GM23338 (cell line): Measurements from ENCODE around the gene SLC36A2. TPM values are rescaled to one million over a fixed set of nuclear protein-coding genes. Genes with fewer than 3 reads are reported as not detected.

Source experiments
- ATAC-seq: fragments of 200-7000 bp; cut with Tn5 transposase; 3 replicates; pipeline ENCODE4 v1.9.1; 2020
- DNase-seq: peaks from one replicate; pipeline ENCODE4 v3.0.0-alpha.2; 2015; ENCODE audit warnings: low spot score
- H2AFZ ChIP-seq: fragments of 200-600 bp; sonication (generic); 2 replicates; pipeline ENCODE4 v1.8.0; 2016; ENCODE audit warnings: antibody characterized with exemption, mild to moderate bottlenecking, moderate library complexity
- H3F3A ChIP-seq: fragments of 200-600 bp; sonication (generic); replicated peaks from 2 replicates; pipeline ENCODE4 v1.8.0; 2017; ENCODE audit warnings: antibody characterized with exemption, mixed run types, low read depth
- H3K27ac ChIP-seq: fragments of 200-600 bp; sonication (generic); 2 replicates; pipeline ENCODE4 v1.6.1; 2016; ENCODE audit warnings: low read depth
- H3K27me3 ChIP-seq: fragments of 200-600 bp; sonication (generic); 2 replicates; pipeline ENCODE4 v1.8.0; 2016; ENCODE audit warnings: mild to moderate bottlenecking, mixed run types, moderate library complexity; ENCODE audit not compliant: insufficient read depth
- H3K36me3 ChIP-seq: fragments of 200-600 bp; sonication (generic); 2 replicates; pipeline ENCODE4 v1.8.0; 2016; ENCODE audit warnings: mild to moderate bottlenecking; ENCODE audit not compliant: insufficient read depth
- H3K4me1 ChIP-seq: fragments of 200-600 bp; sonication (generic); 2 replicates; pipeline ENCODE4 v1.8.0; 2016; ENCODE audit warnings: mild to moderate bottlenecking, moderate library complexity; ENCODE audit not compliant: insufficient read depth
- H3K4me2 ChIP-seq: fragments of 200-600 bp; sonication (generic); 2 replicates; pipeline ENCODE4 v1.7.1; 2017; ENCODE audit warnings: mixed run types
- H3K4me3 ChIP-seq: fragments of 200-600 bp; sonication (generic); 2 replicates; pipeline ENCODE4 v1.6.1; 2016; ENCODE audit warnings: mixed run types
- H3K79me2 ChIP-seq: fragments of 200-600 bp; sonication (generic); replicated peaks from 2 replicates; pipeline ENCODE4 v1.8.0; 2017; ENCODE audit warnings: mild to moderate bottlenecking; ENCODE audit not compliant: insufficient read depth
- H3K9me2 ChIP-seq: fragments of 200-600 bp; sonication (generic); 2 replicates; pipeline ENCODE4 v1.8.0; 2017; ENCODE audit not compliant: insufficient read depth
- H4K20me1 ChIP-seq: fragments of 200-600 bp; sonication (generic); replicated peaks from 2 replicates; pipeline ENCODE4 v1.8.0; 2017; ENCODE audit warnings: mild to moderate bottlenecking; ENCODE audit not compliant: insufficient read depth
- H3K27ac Mint-ChIP-seq: 2 replicates; pipeline ENCODE4 v1.8.0; 2020; ENCODE audit warnings: inconsistent platforms, mild to moderate bottlenecking, moderate library complexity, mixed read lengths
- H3K27me3 Mint-ChIP-seq: 3 replicates; pipeline ENCODE4 v1.8.0; 2022; ENCODE audit warnings: low read depth, mild to moderate bottlenecking, moderate library complexity, mixed read lengths, inconsistent platforms; ENCODE audit not compliant: insufficient read depth, poor library complexity
- H3K36me3 Mint-ChIP-seq: 3 replicates; pipeline ENCODE4 v1.8.0; 2021; ENCODE audit warnings: low read depth, mild to moderate bottlenecking, inconsistent platforms, moderate library complexity, mixed read lengths
- H3K4me1 Mint-ChIP-seq: 3 replicates; pipeline ENCODE4 v1.8.0; 2020; ENCODE audit warnings: mild to moderate bottlenecking, inconsistent platforms, mixed read lengths
- H3K4me3 Mint-ChIP-seq: 3 replicates; pipeline ENCODE4 v1.8.0; 2021; ENCODE audit warnings: moderate library complexity, mild to moderate bottlenecking, inconsistent platforms, mixed read lengths
- H3K9me3 Mint-ChIP-seq: 3 replicates; pipeline ENCODE4 v1.8.0; 2020; ENCODE audit warnings: moderate library complexity, mild to moderate bottlenecking, inconsistent platforms, mixed read lengths
- CREB1 ChIP-seq: fragments of 250-450 bp; sonication (Bioruptor Pico); IDR thresholded peaks from 2 replicates; pipeline ENCODE4 v1.5.0; 2020; ENCODE audit warnings: low read depth, mild to moderate bottlenecking, moderate library complexity
- CTCF ChIP-seq, 2 experiments: fragments of 200-600 bp in 1 of 2; sonication (generic) in 1 of 2; conservative IDR thresholded peaks; 2 replicates each; pipeline versions ENCODE4 v1.5.1 to v1.6.1; 2016 to 2017; ENCODE audit warnings: antibody characterized with exemption in 2 of 2, low read depth in 2 of 2, mild to moderate bottlenecking in 2 of 2, moderate library complexity in 1 of 2
- ETS1 ChIP-seq: IDR thresholded peaks from 2 replicates; pipeline ENCODE4 v1.6.1; 2016; ENCODE audit warnings: antibody characterized with exemption
- EZH2 ChIP-seq: fragments of 200-600 bp; sonication (generic); IDR thresholded peaks from one replicate; pipeline ENCODE4 v1.8.0; 2017; ENCODE audit warnings: antibody characterized with exemption, mild to moderate bottlenecking, low read depth; ENCODE audit not compliant: unreplicated experiment
- EZH2phosphoT487 ChIP-seq: fragments of 200-600 bp; sonication (generic); IDR thresholded peaks from one replicate; pipeline ENCODE4 v1.8.1; 2018; ENCODE audit warnings: antibody characterized with exemption; ENCODE audit not compliant: unreplicated experiment
- JUNB ChIP-seq: IDR thresholded peaks from one replicate; pipeline ENCODE4 v1.6.1; 2016; ENCODE audit warnings: antibody characterized with exemption; ENCODE audit not compliant: unreplicated experiment
- NANOG ChIP-seq: IDR thresholded peaks from 2 replicates; pipeline ENCODE4 v1.6.1; 2016; ENCODE audit warnings: antibody characterized with exemption, borderline replicate concordance
- POLR2AphosphoS5 ChIP-seq: IDR thresholded peaks from 2 replicates; pipeline ENCODE4 v1.6.1; 2016; ENCODE audit warnings: antibody characterized with exemption, low read depth
- REST ChIP-seq: IDR thresholded peaks from one replicate; pipeline ENCODE4 v1.6.1; 2018; ENCODE audit warnings: antibody characterized with exemption; ENCODE audit not compliant: unreplicated experiment
- STAT1 ChIP-seq: IDR thresholded peaks from one replicate; pipeline ENCODE4 v1.6.1; 2016; ENCODE audit warnings: antibody characterized with exemption; ENCODE audit not compliant: unreplicated experiment
- ZNF114 ChIP-seq: fragments of 250-450 bp; sonication (Bioruptor Pico); IDR thresholded peaks from 2 replicates; pipeline ENCODE4 v1.5.0; 2020; ENCODE audit warnings: mild to moderate bottlenecking, moderate library complexity
- ZNF331 ChIP-seq: fragments of 250-450 bp; sonication (Bioruptor Pico); IDR thresholded peaks from 2 replicates; pipeline ENCODE4 v1.5.0; 2020; ENCODE audit warnings: low read depth, mild to moderate bottlenecking, moderate library complexity
- ZNF462 ChIP-seq: fragments of 250-450 bp; sonication (Bioruptor Pico); IDR thresholded peaks from 2 replicates; pipeline ENCODE4 v1.5.0; 2020; ENCODE audit warnings: mild to moderate bottlenecking, moderate library complexity
- polyA plus RNA-seq: library from polyadenylated mRNA; unstranded; fragments of >200 nt; fragmentation: Nextera tagmentation; extraction: Ambion mirVana; gene quantifications from 2 replicates; pipeline ENCODE4 v1.2.1, GENCODE V29; 2016
- total RNA-seq: library from RNA; depleted of rRNA; stranded (reverse); fragments of >200 nt; shearing (Covaris generic); gene quantifications from 2 replicates; pipeline ENCODE4 v1.2.3, GENCODE V29; 2014

SLC36A2 gene
- total and polyA plus RNA-seq, 2 experiments from 2014 or later = 0.08 TPM; not detected in 1

GRCh38 chr5:151295138-151295537, 52.2 kb downstream of the SLC36A2 start:
- no peak overlapping the region for H3K4me2 ChIP-seq
- H3K36me3 ChIP-seq = no peaks in the 10 kb centered on the region
- no peak for ATAC-seq
- no peak overlapping the region for H2AFZ ChIP-seq
- no peaks in the 10 kb centered on the region; the same call in 1 of the 2 replicates for H3K4me1 ChIP-seq
- peaks cover 14% of the 10 kb centered on the region for H3K4me1 Mint-ChIP-seq
- H3K4me3 Mint-ChIP-seq = no peak overlapping the region
- no peak overlapping the region for H3K27ac ChIP-seq
- H3K79me2 ChIP-seq = no peaks in the 10 kb centered on the region
- H3K4me3 ChIP-seq = no peak overlapping the region
- TF ChIP-seq POLR2AphosphoS5 = no peak
- no peak for TF ChIP-seq ZNF462 (CRISPR knock-in tag)
- no peak for TF ChIP-seq ZNF331
- TF ChIP-seq JUNB = no peak
- TF ChIP-seq ETS1 = no peak
- no peak for TF ChIP-seq STAT1
- no peak for TF ChIP-seq EZH2
- TF ChIP-seq NANOG = no peak
- no peak for TF ChIP-seq EZH2phosphoT487
- no peak for TF ChIP-seq CTCF (conservative IDR thresholded peaks at IDR 0.05; ENCODE audit: low read depth in 2 of 2)
- no peak for TF ChIP-seq CREB1 (CRISPR knock-in tag)
- no peak for TF ChIP-seq REST
- no peak for TF ChIP-seq ZNF114 (CRISPR knock-in tag)
- H3K27me3 Mint-ChIP-seq = peaks cover 5% of the 10 kb centered on the region
- H3K9me3 Mint-ChIP-seq = no peaks in the 10 kb centered on the region
- no peak for DNase-seq
- H4K20me1 ChIP-seq = no peaks in the 10 kb centered on the region
- no peaks in the 10 kb centered on the region for H3K9me2 ChIP-seq
- H3F3A ChIP-seq = no peaks in the 10 kb centered on the region
- H3K27me3 ChIP-seq = no peaks in the 10 kb centered on the region
- H3K27ac Mint-ChIP-seq = no peak overlapping the region
- H3K36me3 Mint-ChIP-seq = no peaks in the 10 kb centered on the region
